ENCODE data around the gene CDH4. TPM values are rescaled to one million over a fixed set of nuclear protein-coding genes. Genes with fewer than 3 reads are reported as not detected.

The CDH4 gene
- total RNA-seq, 6 donors from 2014 or later: 0.20 to 1.0 (median 0.40) TPM; not detected in 1

- Histone ChIP-seq H3K9me3 (no peaks in the 10 kb centered on the region), H3K4me1 (no peaks in the 10 kb centered on the region), H3K27me3 (peaks cover 0 to 4% (median 0%) of the 10 kb centered on the region in 4 donors), H3K27ac (no peak overlapping the region), H3K36me3 (no peaks in the 10 kb centered on the region), H3K4me3 (no peak overlapping the region)
- WGBS, 2 donors: 87 to 88% methylated on average over 9 of the region's 14 CpGs
- ATAC-seq (ENCODE audit: low FRiP score in 2 of 2): no peak
- TF ChIP-seq CTCF (IDR thresholded peaks at IDR 0.05) (no peak), POLR2AphosphoS5 (IDR thresholded peaks at IDR 0.05) (no peak), EP300 (IDR thresholded peaks at IDR 0.05) (no peak)
- peak in 1 of 2 donors; percentile 53 for DNase-seq
Measured at GRCh38 chr20:61926253-61926613, 674.2 kb downstream of the CDH4 start.

- H3K4me3 ChIP-seq: no peak overlapping the region
- H3K36me3 ChIP-seq: no peaks in the 10 kb centered on the region
- WGBS, 2 donors: 93 to 94% methylated on average over 22 to 23 of the region's 23 CpGs
- DNase-seq (no peak), ATAC-seq (ENCODE audit: low FRiP score in 2 of 2) (no peak)
- H3K4me1 ChIP-seq: no peaks in the 10 kb centered on the region
- H3K27me3 ChIP-seq: peaks cover 0 to 4% (median 0%) of the 10 kb centered on the region in 4 donors
- no peak for TF ChIP-seq EP300 (IDR thresholded peaks at IDR 0.05)
- no peak for TF ChIP-seq POLR2AphosphoS5 (IDR thresholded peaks at IDR 0.05)
- TF ChIP-seq CTCF (IDR thresholded peaks at IDR 0.05): no peak
- no peak for TF ChIP-seq POLR2A (IDR thresholded peaks at IDR 0.05)
- no peaks in the 10 kb centered on the region for H3K9me3 ChIP-seq
- H3K27ac ChIP-seq: no peak overlapping the region
Measured at GRCh38 chr20:61926796-61927192, 674.7 kb downstream of the CDH4 start.

- no peaks in the 10 kb centered on the region for H3K9me3 ChIP-seq
- ATAC-seq (ENCODE audit: low FRiP score in 2 of 2) (no peak), DNase-seq (no peak)
- WGBS, 2 donors: 92 to 100% methylated on average over 1 to 21 of the region's 21 CpGs
- no peaks in the 10 kb centered on the region for H3K36me3 ChIP-seq
- no peaks in the 10 kb centered on the region for H3K4me1 ChIP-seq
- H3K27me3 ChIP-seq: peaks cover 0 to 4% (median 0%) of the 10 kb centered on the region in 4 donors
- TF ChIP-seq CTCF (IDR thresholded peaks at IDR 0.05) (no peak), EP300 (IDR thresholded peaks at IDR 0.05) (no peak), POLR2AphosphoS5 (IDR thresholded peaks at IDR 0.05) (no peak)
- no peak overlapping the region for H3K4me3 ChIP-seq
- no peak overlapping the region for H3K27ac ChIP-seq
Measured at GRCh38 chr20:61927193-61927825, 675.2 kb downstream of the CDH4 start.

GRCh38 chr20:61927826-61928541 is 675.9 kb downstream of the CDH4 start:
- H3K27ac ChIP-seq: no peak overlapping the region
- TF ChIP-seq CTCF (IDR thresholded peaks at IDR 0.05) (no peak), POLR2A (IDR thresholded peaks at IDR 0.05) (no peak), POLR2AphosphoS5 (IDR thresholded peaks at IDR 0.05) (no peak), EP300 (IDR thresholded peaks at IDR 0.05) (no peak)
- no peaks in the 10 kb centered on the region for H3K4me1 ChIP-seq
- no peak overlapping the region for H3K4me3 ChIP-seq
- H3K27me3 ChIP-seq: peaks cover 0 to 4% (median 0%) of the 10 kb centered on the region in 4 donors
- WGBS, 2 donors: 93 to 95% methylated on average over 34 to 43 of the region's 43 CpGs
- H3K36me3 ChIP-seq: no peaks in the 10 kb centered on the region
- DNase-seq: peak in 1 of 2 donors; percentile 75
- ATAC-seq (ENCODE audit: low FRiP score in 2 of 2): no peak
- H3K9me3 ChIP-seq: no peaks in the 10 kb centered on the region

Measured in upper lobe of left lung (tissue), 6 donors.